ENCODE data around the gene OR2B2. TPM values are rescaled to one million over a fixed set of nuclear protein-coding genes. Genes with fewer than 3 reads are reported as not detected.
"Not testable (repeated sequence)": the region's sequence is repeated elsewhere in the genome, so short reads cannot be mapped to it uniquely, and the experiment has no call there.

The OR2B2 gene
- total RNA-seq: not detected in 2 replicates
- long read RNA-seq: 0 reads

- H3K27ac Mint-ChIP-seq: no peak within 1 kb of the TSS
- no peak within 1 kb of the TSS for H3K4me3 Mint-ChIP-seq (ENCODE audit: low read depth)
- peaks cover 3% of the 10 kb centered on the region for H3K27me3 Mint-ChIP-seq
- no peak for TF ChIP-seq CTCF (IDR thresholded peaks at IDR 0.05; ENCODE audit: unreplicated experiment)
- H3K4me1 Mint-ChIP-seq (ENCODE audit: low read depth): no peaks in the 10 kb centered on the region
- no peaks in the 10 kb centered on the region for H3K36me3 Mint-ChIP-seq (ENCODE audit: insufficient read depth)
- no peaks in the 10 kb centered on the region for H3K9me3 Mint-ChIP-seq (ENCODE audit: low read depth)
- DNase-seq (ENCODE audit: low spot score, unreplicated experiment): no peak
These were observed at the start of gene OR2B2 for GRCh38 chr6:27911956-27912446. OR2B2 (minus strand) TSS chr6:27912396; CDS start chr6:27912319, 77 bp downstream.

GRCh38 chr6:27957516-27957915 is 45.3 kb upstream of the OR2B2 start:
- no peaks in the 10 kb centered on the region for H3K9me3 Mint-ChIP-seq (ENCODE audit: low read depth)
- no peaks in the 10 kb centered on the region for H3K4me1 Mint-ChIP-seq (ENCODE audit: low read depth)
- DNase-seq (ENCODE audit: low spot score, unreplicated experiment): no peak
- no peak overlapping the region for H3K27ac Mint-ChIP-seq
- no peak overlapping the region for H3K4me3 Mint-ChIP-seq (ENCODE audit: low read depth)
- H3K36me3 Mint-ChIP-seq (ENCODE audit: insufficient read depth): no peaks in the 10 kb centered on the region
- no peak for TF ChIP-seq CTCF (IDR thresholded peaks at IDR 0.05; ENCODE audit: unreplicated experiment)
- H3K27me3 Mint-ChIP-seq: peaks cover 10% of the 10 kb centered on the region

- no peak for TF ChIP-seq CTCF (IDR thresholded peaks at IDR 0.05; ENCODE audit: unreplicated experiment)
- H3K27ac Mint-ChIP-seq: no peak within 1 kb of the TSS
- H3K27me3 Mint-ChIP-seq: peaks cover 12% of the 10 kb centered on the region
- DNase-seq (ENCODE audit: low spot score, unreplicated experiment): no peak
- no peak within 1 kb of the TSS for H3K4me3 Mint-ChIP-seq (ENCODE audit: low read depth)
- no peaks in the 10 kb centered on the region for H3K9me3 Mint-ChIP-seq (ENCODE audit: low read depth)
- no peaks in the 10 kb centered on the region for H3K36me3 Mint-ChIP-seq (ENCODE audit: insufficient read depth)
- H3K4me1 Mint-ChIP-seq (ENCODE audit: low read depth): no peaks in the 10 kb centered on the region
These were observed 44.7 kb upstream of the OR2B2 start, which contains the start of gene OR2B6 for GRCh38 chr6:27956941-27957340. OR2B6 (plus strand) TSS chr6:27957241; CDS start chr6:27957241, 0 bp downstream.

- Mint-ChIP-seq H3K4me3 (ENCODE audit: low read depth) (no peak overlapping the region), H3K36me3 (ENCODE audit: insufficient read depth) (peaks cover 1% of the 10 kb centered on the region)
- no peak for TF ChIP-seq CTCF (IDR thresholded peaks at IDR 0.05; ENCODE audit: unreplicated experiment)
These were observed 38.8 kb upstream of the OR2B2 start for GRCh38 chr6:27951040-27951439.

GRCh38 chr6:27948237-27948636 is 36.0 kb upstream of the OR2B2 start:
- Mint-ChIP-seq H3K27me3 (peaks cover 4% of the 10 kb centered on the region), H3K4me1 (ENCODE audit: low read depth) (no peaks in the 10 kb centered on the region), H3K4me3 (ENCODE audit: low read depth) (no peak overlapping the region), H3K9me3 (ENCODE audit: low read depth) (peaks cover 6% of the 10 kb centered on the region), H3K27ac (no peak overlapping the region), H3K36me3 (ENCODE audit: insufficient read depth) (peaks cover 1% of the 10 kb centered on the region)
- no peak for DNase-seq (ENCODE audit: low spot score, unreplicated experiment)
- no peak for TF ChIP-seq CTCF (IDR thresholded peaks at IDR 0.05; ENCODE audit: unreplicated experiment)

More at GRCh38 chr6:27951040-27951439, 38.8 kb upstream of the OR2B2 start:
- no peaks in the 10 kb centered on the region for H3K4me1 Mint-ChIP-seq (ENCODE audit: low read depth)
- no peak overlapping the region for H3K27ac Mint-ChIP-seq
- DNase-seq (ENCODE audit: low spot score, unreplicated experiment): no peak
- peaks cover 6% of the 10 kb centered on the region for H3K9me3 Mint-ChIP-seq (ENCODE audit: low read depth)
- peaks cover 4% of the 10 kb centered on the region for H3K27me3 Mint-ChIP-seq

GRCh38 chr6:27943072-27943471 is 30.9 kb upstream of the OR2B2 start:
- not testable (repeated sequence) for H3K9me3 Mint-ChIP-seq (ENCODE audit: low read depth); DNase-seq (ENCODE audit: low spot score, unreplicated experiment); H3K4me1 Mint-ChIP-seq (ENCODE audit: low read depth); H3K27ac Mint-ChIP-seq; H3K36me3 Mint-ChIP-seq (ENCODE audit: insufficient read depth)
- H3K27me3 Mint-ChIP-seq: peaks cover 14% of the 10 kb centered on the region
- peak overlapping the region; percentile 48 for H3K4me3 Mint-ChIP-seq (ENCODE audit: low read depth)
